SK-N-SH treated with all-trans-retinoic acid at 6 μM for 48 hours (cell line): ENCODE measurements around the gene CAMK2A.

Experiments used
- ATAC-seq: fragments of 200-7000 bp; cut with Tn5 transposase; 3 replicates; pipeline ENCODE4 v1.9.1; 2020; ENCODE audit warnings: mild to moderate bottlenecking, moderate library complexity
- ARNTL ChIP-seq: fragments of 450-650 bp; formaldehyde crosslinking; IDR thresholded peaks from 2 replicates; pipeline ENCODE4 v1.5.0; 2020; ENCODE audit warnings: low read depth, mild to moderate bottlenecking, moderate library complexity, borderline replicate concordance
- BACH2 ChIP-seq: fragments of 250-450 bp; sonication (Bioruptor Pico); IDR thresholded peaks from 2 replicates; pipeline ENCODE4 v1.9.0; 2021; ENCODE audit warnings: mild to moderate bottlenecking, borderline replicate concordance
- GLIS3 ChIP-seq: fragments of 250-450 bp; sonication (Bioruptor Pico); IDR thresholded peaks from 2 replicates; pipeline ENCODE4 v1.5.0; 2020; ENCODE audit warnings: mild to moderate bottlenecking, moderate library complexity
- PPARA ChIP-seq: fragments of 250-450 bp; sonication (Bioruptor Pico); IDR thresholded peaks from 2 replicates; pipeline ENCODE4 v1.5.0; 2020; ENCODE audit warnings: mild to moderate bottlenecking, borderline replicate concordance
- RARB ChIP-seq: fragments of 250-450 bp; sonication (Bioruptor Pico); IDR thresholded peaks from 2 replicates; pipeline ENCODE4 v1.8.0; 2021; ENCODE audit warnings: mild to moderate bottlenecking, moderate library complexity
- SNAI2 ChIP-seq: fragments of 250-450 bp; sonication (Bioruptor Pico); IDR thresholded peaks from 2 replicates; pipeline ENCODE4 v1.5.0; 2020; ENCODE audit warnings: mild to moderate bottlenecking, moderate library complexity
- TCF4 ChIP-seq: fragments of 250-450 bp; sonication (Bioruptor Pico); IDR thresholded peaks from 2 replicates; pipeline ENCODE4 v1.8.0; 2021; ENCODE audit warnings: mild to moderate bottlenecking, moderate library complexity, borderline replicate concordance
- TOX ChIP-seq: fragments of 250-450 bp; sonication (Bioruptor Pico); IDR thresholded peaks from 2 replicates; pipeline ENCODE4 v1.8.0; 2021; ENCODE audit warnings: mild to moderate bottlenecking, moderate library complexity, borderline replicate concordance
- ZNF565 ChIP-seq: fragments of 450-650 bp; formaldehyde crosslinking; conservative IDR thresholded peaks from 2 replicates; pipeline ENCODE4 v1.5.0; 2020; ENCODE audit warnings: low read depth, mild to moderate bottlenecking, moderate library complexity
- ZNF70 ChIP-seq: fragments of 450-650 bp; formaldehyde crosslinking; IDR thresholded peaks from 2 replicates; pipeline ENCODE4 v1.5.0; 2020; ENCODE audit warnings: mild to moderate bottlenecking, moderate library complexity
- ZNF8 ChIP-seq: fragments of 450-650 bp; formaldehyde crosslinking; IDR thresholded peaks from 2 replicates; pipeline ENCODE4 v1.5.0; 2020; ENCODE audit warnings: mild to moderate bottlenecking, moderate library complexity
- TF ChIP-seq, protein P1 (sequence below): fragments of 250-450 bp; sonication (Bioruptor Pico); IDR thresholded peaks from 2 replicates; pipeline ENCODE4 v1.5.1; 2020; ENCODE audit warnings: low read depth, mild to moderate bottlenecking, moderate library complexity
- TF ChIP-seq, protein P2 (sequence below): fragments of 250-450 bp; sonication (Bioruptor Pico); IDR thresholded peaks from 2 replicates; pipeline ENCODE4 v1.8.0; 2020; ENCODE audit warnings: mild to moderate bottlenecking, moderate library complexity, borderline replicate concordance
- TF ChIP-seq, protein P3 (sequence below): fragments of 250-450 bp; sonication (Bioruptor Pico); IDR thresholded peaks from 2 replicates; pipeline ENCODE4 v1.5.0; 2020; ENCODE audit warnings: mild to moderate bottlenecking, moderate library complexity
- TF ChIP-seq, protein P4 (sequence below): fragments of 250-450 bp; sonication (Bioruptor Pico); IDR thresholded peaks from 2 replicates; pipeline ENCODE4 v1.8.0; 2021; ENCODE audit warnings: low read depth, mild to moderate bottlenecking, moderate library complexity, borderline replicate concordance

Gene CAMK2A

DNA sequence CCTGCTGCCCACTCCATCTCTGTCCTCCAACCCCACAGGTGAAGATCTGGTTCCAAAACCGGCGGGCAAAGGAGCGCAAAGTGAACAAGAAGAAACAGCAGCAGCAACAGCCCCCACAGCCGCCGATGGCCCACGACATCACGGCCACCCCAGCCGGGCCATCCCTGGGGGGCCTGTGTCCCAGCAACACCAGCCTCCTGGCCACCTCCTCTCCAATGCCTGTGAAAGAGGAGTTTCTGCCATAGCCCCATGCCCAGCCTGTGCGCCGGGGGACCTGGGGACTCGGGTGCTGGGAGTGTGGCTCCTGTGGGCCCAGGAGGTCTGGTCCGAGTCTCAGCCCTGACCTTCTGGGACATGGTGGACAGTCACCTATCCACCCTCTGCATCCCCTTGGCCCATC, 106.1 kb downstream of the CAMK2A start:
- TF ChIP-seq RARB (no peak), SNAI2 (CRISPR knock-in tag) (no peak), GLIS3 (CRISPR knock-in tag) (no peak), ARNTL (CRISPR knock-in tag) (no peak)
- no peak for ATAC-seq

DNA sequence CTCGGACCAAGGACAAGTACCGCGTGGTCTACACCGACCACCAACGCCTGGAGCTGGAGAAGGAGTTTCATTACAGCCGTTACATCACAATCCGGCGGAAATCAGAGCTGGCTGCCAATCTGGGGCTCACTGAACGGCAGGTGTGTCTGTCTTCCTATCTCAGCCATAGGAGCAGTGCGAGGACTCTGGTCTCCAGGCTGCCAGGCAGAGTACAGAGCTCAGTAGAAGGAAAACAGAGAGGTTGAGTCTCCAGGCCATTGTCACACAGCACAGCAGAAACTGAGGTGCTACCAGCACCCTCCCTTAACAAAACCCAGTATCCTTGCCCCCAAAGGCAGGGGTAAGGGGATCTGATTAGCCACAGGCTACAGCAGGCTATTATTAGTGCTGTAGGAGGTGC, 106.8 kb downstream of the CAMK2A start:
- ATAC-seq = no peak
- TF ChIP-seq, protein P1, sequence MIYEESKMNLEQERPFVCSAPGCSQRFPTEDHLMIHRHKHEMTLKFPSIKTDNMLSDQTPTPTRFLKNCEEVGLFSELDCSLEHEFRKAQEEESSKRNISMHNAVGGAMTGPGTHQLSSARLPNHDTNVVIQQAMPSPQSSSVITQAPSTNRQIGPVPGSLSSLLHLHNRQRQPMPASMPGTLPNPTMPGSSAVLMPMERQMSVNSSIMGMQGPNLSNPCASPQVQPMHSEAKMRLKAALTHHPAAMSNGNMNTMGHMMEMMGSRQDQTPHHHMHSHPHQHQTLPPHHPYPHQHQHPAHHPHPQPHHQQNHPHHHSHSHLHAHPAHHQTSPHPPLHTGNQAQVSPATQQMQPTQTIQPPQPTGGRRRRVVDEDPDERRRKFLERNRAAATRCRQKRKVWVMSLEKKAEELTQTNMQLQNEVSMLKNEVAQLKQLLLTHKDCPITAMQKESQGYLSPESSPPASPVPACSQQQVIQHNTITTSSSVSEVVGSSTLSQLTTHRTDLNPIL (CRISPR knock-in tag) = no peak
- TF ChIP-seq TCF4 = no peak
- no peak for TF ChIP-seq PPARA (CRISPR knock-in tag)
- TF ChIP-seq, protein P2, sequence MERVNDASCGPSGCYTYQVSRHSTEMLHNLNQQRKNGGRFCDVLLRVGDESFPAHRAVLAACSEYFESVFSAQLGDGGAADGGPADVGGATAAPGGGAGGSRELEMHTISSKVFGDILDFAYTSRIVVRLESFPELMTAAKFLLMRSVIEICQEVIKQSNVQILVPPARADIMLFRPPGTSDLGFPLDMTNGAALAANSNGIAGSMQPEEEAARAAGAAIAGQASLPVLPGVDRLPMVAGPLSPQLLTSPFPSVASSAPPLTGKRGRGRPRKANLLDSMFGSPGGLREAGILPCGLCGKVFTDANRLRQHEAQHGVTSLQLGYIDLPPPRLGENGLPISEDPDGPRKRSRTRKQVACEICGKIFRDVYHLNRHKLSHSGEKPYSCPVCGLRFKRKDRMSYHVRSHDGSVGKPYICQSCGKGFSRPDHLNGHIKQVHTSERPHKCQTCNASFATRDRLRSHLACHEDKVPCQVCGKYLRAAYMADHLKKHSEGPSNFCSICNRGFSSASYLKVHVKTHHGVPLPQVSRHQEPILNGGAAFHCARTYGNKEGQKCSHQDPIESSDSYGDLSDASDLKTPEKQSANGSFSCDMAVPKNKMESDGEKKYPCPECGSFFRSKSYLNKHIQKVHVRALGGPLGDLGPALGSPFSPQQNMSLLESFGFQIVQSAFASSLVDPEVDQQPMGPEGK (CRISPR knock-in tag) = no peak
- TF ChIP-seq, protein P3, sequence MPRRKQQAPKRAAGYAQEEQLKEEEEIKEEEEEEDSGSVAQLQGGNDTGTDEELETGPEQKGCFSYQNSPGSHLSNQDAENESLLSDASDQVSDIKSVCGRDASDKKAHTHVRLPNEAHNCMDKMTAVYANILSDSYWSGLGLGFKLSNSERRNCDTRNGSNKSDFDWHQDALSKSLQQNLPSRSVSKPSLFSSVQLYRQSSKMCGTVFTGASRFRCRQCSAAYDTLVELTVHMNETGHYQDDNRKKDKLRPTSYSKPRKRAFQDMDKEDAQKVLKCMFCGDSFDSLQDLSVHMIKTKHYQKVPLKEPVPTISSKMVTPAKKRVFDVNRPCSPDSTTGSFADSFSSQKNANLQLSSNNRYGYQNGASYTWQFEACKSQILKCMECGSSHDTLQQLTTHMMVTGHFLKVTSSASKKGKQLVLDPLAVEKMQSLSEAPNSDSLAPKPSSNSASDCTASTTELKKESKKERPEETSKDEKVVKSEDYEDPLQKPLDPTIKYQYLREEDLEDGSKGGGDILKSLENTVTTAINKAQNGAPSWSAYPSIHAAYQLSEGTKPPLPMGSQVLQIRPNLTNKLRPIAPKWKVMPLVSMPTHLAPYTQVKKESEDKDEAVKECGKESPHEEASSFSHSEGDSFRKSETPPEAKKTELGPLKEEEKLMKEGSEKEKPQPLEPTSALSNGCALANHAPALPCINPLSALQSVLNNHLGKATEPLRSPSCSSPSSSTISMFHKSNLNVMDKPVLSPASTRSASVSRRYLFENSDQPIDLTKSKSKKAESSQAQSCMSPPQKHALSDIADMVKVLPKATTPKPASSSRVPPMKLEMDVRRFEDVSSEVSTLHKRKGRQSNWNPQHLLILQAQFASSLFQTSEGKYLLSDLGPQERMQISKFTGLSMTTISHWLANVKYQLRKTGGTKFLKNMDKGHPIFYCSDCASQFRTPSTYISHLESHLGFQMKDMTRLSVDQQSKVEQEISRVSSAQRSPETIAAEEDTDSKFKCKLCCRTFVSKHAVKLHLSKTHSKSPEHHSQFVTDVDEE (CRISPR knock-in tag) = no peak
- TF ChIP-seq ZNF8 (CRISPR knock-in tag) = no peak

DNA sequence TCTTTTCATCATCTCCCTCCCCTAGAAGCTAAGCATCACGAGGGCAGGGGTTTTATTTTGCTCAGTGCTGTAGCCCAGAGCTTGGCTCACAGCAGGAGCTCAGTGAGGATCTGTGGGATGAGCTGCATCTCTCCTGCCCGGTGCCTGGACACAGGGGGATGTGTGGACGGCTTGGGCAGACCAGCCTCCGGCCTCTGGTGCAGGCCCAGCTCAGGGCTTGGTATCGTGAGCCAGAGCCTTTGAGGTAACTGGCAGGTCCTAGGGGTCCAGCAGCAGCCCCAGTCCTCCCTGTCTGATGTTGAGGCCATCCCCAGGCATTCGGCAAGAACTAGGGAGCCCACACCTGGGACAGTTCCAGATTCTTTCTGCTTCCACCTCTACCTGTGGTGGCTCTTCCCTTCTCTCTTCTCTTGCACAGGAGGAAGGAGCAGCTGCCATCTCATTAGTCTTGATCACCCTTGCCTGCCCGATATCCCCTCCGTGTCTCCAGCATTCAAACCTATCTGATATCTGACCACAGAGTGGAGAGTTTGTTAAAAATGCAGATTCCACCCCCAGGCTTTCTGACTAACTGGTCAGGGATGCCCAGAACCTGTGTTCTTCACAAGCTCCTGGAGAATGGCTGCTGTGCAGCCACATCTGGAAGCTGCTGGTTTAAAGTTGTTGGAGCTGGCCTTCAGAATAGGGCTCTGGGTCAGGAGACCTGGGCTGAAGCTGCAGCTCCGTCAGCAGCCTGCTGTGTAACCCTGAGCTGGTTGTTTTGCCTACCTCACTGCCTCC, 107.6 kb downstream of the CAMK2A start:
- ATAC-seq = no peak
- TF ChIP-seq BACH2 (CRISPR knock-in tag) (no peak), ZNF70 (CRISPR knock-in tag) (no peak), GLIS3 (CRISPR knock-in tag) (no peak), TOX (no peak), ZNF8 (CRISPR knock-in tag) (no peak), ZNF565 (CRISPR knock-in tag) (no peak)
- TF ChIP-seq, protein P4, sequence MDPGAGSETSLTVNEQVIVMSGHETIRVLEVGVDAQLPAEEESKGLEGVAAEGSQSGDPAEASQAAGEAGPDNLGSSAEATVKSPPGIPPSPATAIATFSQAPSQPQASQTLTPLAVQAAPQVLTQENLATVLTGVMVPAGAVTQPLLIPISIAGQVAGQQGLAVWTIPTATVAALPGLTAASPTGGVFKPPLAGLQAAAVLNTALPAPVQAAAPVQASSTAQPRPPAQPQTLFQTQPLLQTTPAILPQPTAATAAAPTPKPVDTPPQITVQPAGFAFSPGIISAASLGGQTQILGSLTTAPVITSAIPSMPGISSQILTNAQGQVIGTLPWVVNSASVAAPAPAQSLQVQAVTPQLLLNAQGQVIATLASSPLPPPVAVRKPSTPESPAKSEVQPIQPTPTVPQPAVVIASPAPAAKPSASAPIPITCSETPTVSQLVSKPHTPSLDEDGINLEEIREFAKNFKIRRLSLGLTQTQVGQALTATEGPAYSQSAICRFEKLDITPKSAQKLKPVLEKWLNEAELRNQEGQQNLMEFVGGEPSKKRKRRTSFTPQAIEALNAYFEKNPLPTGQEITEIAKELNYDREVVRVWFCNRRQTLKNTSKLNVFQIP (CRISPR knock-in tag) = no peak
- TF ChIP-seq, protein P2 (CRISPR knock-in tag) = no peak

DNA sequence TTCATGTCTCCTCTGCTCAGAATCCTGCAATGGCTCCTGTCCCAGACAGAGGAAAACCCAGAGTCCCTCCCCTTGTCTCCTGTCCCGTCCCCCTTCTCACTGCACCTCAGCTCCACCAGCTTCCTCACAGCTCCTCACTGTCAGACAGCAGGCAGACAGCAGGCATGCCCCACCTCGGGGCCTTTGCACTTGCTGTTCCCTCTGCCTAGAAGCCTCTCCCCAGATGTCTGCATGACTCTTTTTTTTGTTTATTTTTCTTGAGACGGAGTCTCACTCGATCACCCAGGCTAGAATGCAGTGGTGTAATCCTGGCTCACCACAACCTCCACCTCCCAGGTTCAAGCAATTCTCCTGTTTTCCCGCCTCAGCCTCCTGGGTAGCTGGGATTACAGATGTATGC, 108.5 kb downstream of the CAMK2A start:
- no peak for ATAC-seq
- TF ChIP-seq, protein P4 (CRISPR knock-in tag) = no peak
